Measurements from ENCODE around the gene MAP3K21.

GRCh38 chr1:233390842-233391737 lies 63.6 kb downstream of the MAP3K21 start:
- TF ChIP-seq CTCF (IDR thresholded peaks at IDR 0.05) (no peak), GABPA (IDR thresholded peaks at IDR 0.05; ENCODE audit: low read depth) (no peak), TAF1 (IDR thresholded peaks at IDR 0.05; ENCODE audit: borderline replicate concordance, low read depth, low read length) (no peak), ZBTB33 (IDR thresholded peaks at IDR 0.05; ENCODE audit: borderline replicate concordance, low read depth) (no peak), SMC3 (IDR thresholded peaks at IDR 0.05; ENCODE audit: low read depth, low read length) (no peak)

All from SK-N-SH (cell line).